ENCODE results near the gene PPA1.

The PPA1 gene

GRCh38 chr10:70271996-70272924 is 39.0 kb upstream of the PPA1 start:
- no peaks in the 10 kb centered on the region for H3K79me2 ChIP-seq (ENCODE audit: insufficient read depth, low read length)
- H4K20me1 ChIP-seq (ENCODE audit: insufficient read depth, low read length), result no peaks in the 10 kb centered on the region
- no peak overlapping the region for H3K4me2 ChIP-seq (ENCODE audit: insufficient read depth, low read length)
- H3K4me3 ChIP-seq (ENCODE audit: low read depth in 1 of 2, low read length in 2 of 2), result no peak overlapping the region
- no peak overlapping the region for H2AFZ ChIP-seq (ENCODE audit: low read depth, low read length)
- H3K9ac ChIP-seq (ENCODE audit: low read depth, low read length), result no peak overlapping the region
- H3K36me3 ChIP-seq (ENCODE audit: insufficient read depth, low read length), result no peaks in the 10 kb centered on the region
- ATAC-seq (ENCODE audit: insufficient read depth, low read depth) (no peak), DNase-seq (no peak)
- no peaks in the 10 kb centered on the region for H3K4me1 ChIP-seq (ENCODE audit: insufficient read depth, low read length)
- H3K9me3 ChIP-seq (ENCODE audit: insufficient read depth, low read length, severe bottlenecking), result no peaks in the 10 kb centered on the region
- peaks cover 2% of the 10 kb centered on the region for H3K27me3 ChIP-seq (ENCODE audit: insufficient read depth, low read length, poor library complexity)
- no peak overlapping the region for H3K27ac ChIP-seq (ENCODE audit: low read length)
- no peak for TF ChIP-seq CTCF (IDR thresholded peaks at IDR 0.05; ENCODE audit: borderline replicate concordance, extremely low read depth, low read length, poor library complexity, severe bottlenecking)
- TF ChIP-seq EZH2 (IDR thresholded peaks at IDR 0.05; ENCODE audit: borderline replicate concordance, low read depth, low read length, severe bottlenecking), result no peak

DNA sequence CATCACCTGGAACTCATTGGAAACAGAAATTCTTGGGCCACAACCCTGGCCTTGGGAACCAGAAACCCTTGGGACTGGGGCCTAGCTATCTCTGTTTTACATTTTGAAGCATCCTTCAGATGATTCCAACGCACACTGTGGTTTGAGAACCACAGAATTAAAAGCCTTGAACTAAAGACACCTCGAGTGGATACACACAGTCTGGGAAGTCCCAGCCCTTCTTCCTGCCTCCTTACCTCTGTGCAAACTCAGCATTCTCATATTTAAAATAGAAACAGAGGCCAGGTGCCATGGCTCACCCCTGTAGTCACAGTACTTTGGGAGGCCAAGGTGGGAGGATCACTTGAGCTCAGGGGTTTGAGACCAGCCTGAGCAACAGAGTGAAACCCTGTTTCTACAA is 37.7 kb upstream of the PPA1 start:
- no peaks in the 10 kb centered on the region for H3K36me3 ChIP-seq (ENCODE audit: insufficient read depth, low read length)
- H3K9ac ChIP-seq (ENCODE audit: low read depth, low read length), result no peak overlapping the region
- H3K27ac ChIP-seq (ENCODE audit: low read length), result no peak overlapping the region
- TF ChIP-seq EZH2 (IDR thresholded peaks at IDR 0.05; ENCODE audit: borderline replicate concordance, low read depth, low read length, severe bottlenecking) (no peak), CTCF (IDR thresholded peaks at IDR 0.05; ENCODE audit: borderline replicate concordance, extremely low read depth, low read length, poor library complexity, severe bottlenecking) (no peak)
- no peak overlapping the region for H3K4me2 ChIP-seq (ENCODE audit: insufficient read depth, low read length)
- no peak for DNase-seq
- no peaks in the 10 kb centered on the region for H3K4me1 ChIP-seq (ENCODE audit: insufficient read depth, low read length)
- no peaks in the 10 kb centered on the region for H3K9me3 ChIP-seq (ENCODE audit: insufficient read depth, low read length, severe bottlenecking)
- no peak overlapping the region for H3K4me3 ChIP-seq (ENCODE audit: low read depth in 1 of 2, low read length in 2 of 2)
- peaks cover under 1% of the 10 kb centered on the region for H3K27me3 ChIP-seq (ENCODE audit: insufficient read depth, low read length, poor library complexity)
- H3K79me2 ChIP-seq (ENCODE audit: insufficient read depth, low read length), result no peaks in the 10 kb centered on the region
- H4K20me1 ChIP-seq (ENCODE audit: insufficient read depth, low read length), result no peaks in the 10 kb centered on the region
- ATAC-seq (ENCODE audit: insufficient read depth, low read depth), result no peak
- no peak overlapping the region for H2AFZ ChIP-seq (ENCODE audit: low read depth, low read length)

DNA sequence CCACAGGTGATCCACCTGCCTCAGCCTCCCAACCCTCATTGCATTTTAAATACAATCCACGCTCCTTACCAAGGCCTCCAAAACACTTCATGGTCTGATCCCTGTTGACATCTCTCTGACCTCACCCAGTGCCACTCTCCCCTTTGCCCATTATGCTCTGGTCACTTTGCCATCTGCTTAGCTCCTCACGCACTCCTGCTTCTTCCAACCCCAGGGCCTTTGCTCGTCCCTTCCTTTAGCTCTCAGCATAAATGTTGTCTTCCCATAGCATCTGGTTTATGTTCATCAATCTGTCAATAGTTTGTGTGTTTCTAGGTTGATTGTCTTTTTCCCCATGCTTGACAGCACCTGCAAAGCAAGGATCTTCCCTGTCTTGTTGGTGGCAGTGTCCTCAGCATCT is 36.5 kb upstream of the PPA1 start:
- Histone ChIP-seq H3K9me3 (ENCODE audit: insufficient read depth, low read length, severe bottlenecking) (no peaks in the 10 kb centered on the region), H3K4me3 (ENCODE audit: low read depth in 1 of 2, low read length in 2 of 2) (no peak overlapping the region), H3K79me2 (ENCODE audit: insufficient read depth, low read length) (no peaks in the 10 kb centered on the region), H3K9ac (ENCODE audit: low read depth, low read length) (no peak overlapping the region), H3K27ac (ENCODE audit: low read length) (no peak overlapping the region), H3K4me1 (ENCODE audit: insufficient read depth, low read length) (no peaks in the 10 kb centered on the region), H3K36me3 (ENCODE audit: insufficient read depth, low read length) (no peaks in the 10 kb centered on the region), H4K20me1 (ENCODE audit: insufficient read depth, low read length) (no peaks in the 10 kb centered on the region), H2AFZ (ENCODE audit: low read depth, low read length) (no peak overlapping the region), H3K4me2 (ENCODE audit: insufficient read depth, low read length) (no peak overlapping the region), H3K27me3 (ENCODE audit: insufficient read depth, low read length, poor library complexity) (peaks cover 3% of the 10 kb centered on the region)
- TF ChIP-seq EZH2 (IDR thresholded peaks at IDR 0.05; ENCODE audit: borderline replicate concordance, low read depth, low read length, severe bottlenecking), result no peak
- ATAC-seq (ENCODE audit: insufficient read depth, low read depth) (no peak), DNase-seq (no peak)

DNA sequence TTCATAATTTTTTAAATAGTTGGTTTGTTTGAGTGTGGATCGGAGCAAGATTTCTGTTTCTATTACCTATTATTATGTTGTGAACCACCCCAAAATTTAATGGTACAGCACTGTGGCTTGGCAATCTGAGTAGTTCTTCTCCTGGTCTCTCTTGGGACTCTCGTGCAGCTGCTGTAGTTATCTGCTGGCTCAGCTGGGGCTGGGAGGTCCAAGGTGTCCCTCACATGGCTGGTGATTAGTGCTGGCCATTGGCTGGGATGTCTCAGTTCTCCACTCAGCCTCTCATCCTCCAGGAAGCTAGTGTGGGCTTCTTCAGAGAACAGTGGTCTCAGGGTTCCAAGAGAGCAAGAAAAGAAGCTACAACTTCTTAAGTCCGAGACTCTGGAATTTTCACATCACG is 35.1 kb upstream of the PPA1 start:
- Histone ChIP-seq H3K4me2 (ENCODE audit: insufficient read depth, low read length) (no peak overlapping the region), H3K9me3 (ENCODE audit: insufficient read depth, low read length, severe bottlenecking) (no peaks in the 10 kb centered on the region), H3K9ac (ENCODE audit: low read depth, low read length) (no peak overlapping the region), H3K4me3 (ENCODE audit: low read depth in 1 of 2, low read length in 2 of 2) (no peak overlapping the region), H3K27ac (ENCODE audit: low read length) (no peak overlapping the region), H2AFZ (ENCODE audit: low read depth, low read length) (no peak overlapping the region), H3K27me3 (ENCODE audit: insufficient read depth, low read length, poor library complexity) (peaks cover 6% of the 10 kb centered on the region), H3K79me2 (ENCODE audit: insufficient read depth, low read length) (no peaks in the 10 kb centered on the region), H4K20me1 (ENCODE audit: insufficient read depth, low read length) (no peaks in the 10 kb centered on the region), H3K36me3 (ENCODE audit: insufficient read depth, low read length) (no peaks in the 10 kb centered on the region), H3K4me1 (ENCODE audit: insufficient read depth, low read length) (no peaks in the 10 kb centered on the region)
- TF ChIP-seq CTCF (IDR thresholded peaks at IDR 0.05; ENCODE audit: borderline replicate concordance, extremely low read depth, low read length, poor library complexity, severe bottlenecking) (no peak), EZH2 (IDR thresholded peaks at IDR 0.05; ENCODE audit: borderline replicate concordance, low read depth, low read length, severe bottlenecking) (no peak)
- DNase-seq (no peak), ATAC-seq (ENCODE audit: insufficient read depth, low read depth) (no peak)
